Mucosa of rectum (tissue), 2 donors: ENCODE data around the gene CD3D.

Source experiments
- H3K27ac ChIP-seq, 2 donors: one replicate each; pipeline ENCODE4 v1.7.0; 2013; ENCODE audit warnings: inconsistent platforms in 2 of 2, low read depth in 2 of 2, low read length in 2 of 2
- H3K27me3 ChIP-seq, 2 donors: one replicate each; pipeline ENCODE4 v1.7.0; 2013; ENCODE audit warnings: low read length in 2 of 2; ENCODE audit not compliant: control insufficient read depth in 2 of 2, insufficient read depth in 2 of 2
- H3K36me3 ChIP-seq, 2 donors: one replicate each; pipeline ENCODE4 v1.7.0; 2013; ENCODE audit warnings: low read length in 2 of 2; ENCODE audit not compliant: control insufficient read depth in 2 of 2, insufficient read depth in 2 of 2
- H3K4me1 ChIP-seq, 2 donors: one replicate each; pipeline ENCODE4 v1.7.0; 2013; ENCODE audit warnings: low read length in 2 of 2, mild to moderate bottlenecking in 1 of 2; ENCODE audit not compliant: control insufficient read depth in 2 of 2, insufficient read depth in 2 of 2
- H3K4me3 ChIP-seq, 2 donors: one replicate each; pipeline ENCODE4 v1.7.0; 2013; ENCODE audit warnings: low read length in 2 of 2
- H3K9ac ChIP-seq, 2 donors: one replicate each; pipeline ENCODE4 v1.7.0; 2013; ENCODE audit warnings: low read length in 2 of 2, low read depth in 1 of 2, mild to moderate bottlenecking in 1 of 2
- H3K9me3 ChIP-seq, 2 donors: one replicate each; pipeline ENCODE4 v1.7.0; 2013; ENCODE audit warnings: low read length in 2 of 2; ENCODE audit not compliant: control insufficient read depth in 2 of 2
- donor health status: healthy.
- donor health status: Normal muscosa, but diverticular disease.

CD3D gene

GRCh38 chr11:118341261-118341660, 1.2 kb downstream of the CD3D start:
- Histone ChIP-seq H3K4me1 (no peaks in the 10 kb centered on the region), H3K36me3 (no peaks in the 10 kb centered on the region), H3K27ac (peak overlapping the region in 1 of 2 donors; percentile 61), H3K27me3 (no peaks in the 10 kb centered on the region), H3K9me3 (no peaks in the 10 kb centered on the region), H3K9ac (peak overlapping the region in 1 of 2 donors; percentile 32), H3K4me3 (peak overlapping the region in 1 of 2 donors; percentile 62)

GRCh38 chr11:118340449-118340848, 2.1 kb downstream of the CD3D start:
- Histone ChIP-seq H3K36me3 (no peaks in the 10 kb centered on the region), H3K4me1 (no peaks in the 10 kb centered on the region), H3K9ac (peak overlapping the region in 1 of 2 donors; percentile 17), H3K4me3 (peak overlapping the region in 1 of 2 donors; percentile 52), H3K27me3 (no peaks in the 10 kb centered on the region), H3K9me3 (no peaks in the 10 kb centered on the region), H3K27ac (peak overlapping the region in 1 of 2 donors; percentile 38)

- no peaks in the 10 kb centered on the region for H3K9me3 ChIP-seq
- no peak overlapping the region for H3K9ac ChIP-seq
- H3K27ac ChIP-seq: peak overlapping the region in 1 of 2 donors; percentile 63
- peak overlapping the region in 1 of 2 donors; percentile 52 for H3K4me3 ChIP-seq
- H3K4me1 ChIP-seq: no peaks in the 10 kb centered on the region
- no peaks in the 10 kb centered on the region for H3K36me3 ChIP-seq
- H3K27me3 ChIP-seq: no peaks in the 10 kb centered on the region
Observed at GRCh38 chr11:118339281-118339961, 3.1 kb downstream of the CD3D start.

- H3K4me3 ChIP-seq: peak overlapping the region in 1 of 2 donors; percentile 52
- H3K9me3 ChIP-seq: no peaks in the 10 kb centered on the region
- no peaks in the 10 kb centered on the region for H3K4me1 ChIP-seq
- peak overlapping the region in 1 of 2 donors; percentile 63 for H3K27ac ChIP-seq
- H3K9ac ChIP-seq: no peak overlapping the region
- no peaks in the 10 kb centered on the region for H3K27me3 ChIP-seq
- no peaks in the 10 kb centered on the region for H3K36me3 ChIP-seq
Observed at GRCh38 chr11:118338637-118339061, 3.9 kb downstream of the CD3D start.

- no peak overlapping the region for H3K4me3 ChIP-seq
- H3K9me3 ChIP-seq: no peaks in the 10 kb centered on the region
- H3K9ac ChIP-seq: no peak overlapping the region
- H3K27ac ChIP-seq: no peak overlapping the region
- H3K36me3 ChIP-seq: no peaks in the 10 kb centered on the region
- no peaks in the 10 kb centered on the region for H3K4me1 ChIP-seq
- no peaks in the 10 kb centered on the region for H3K27me3 ChIP-seq
Observed at GRCh38 chr11:118334745-118335144, 7.8 kb downstream of the CD3D start.

GRCh38 chr11:118328745-118329144, 13.8 kb downstream of the CD3D start:
- no peaks in the 10 kb centered on the region for H3K36me3 ChIP-seq
- H3K4me3 ChIP-seq: no peak overlapping the region
- H3K9me3 ChIP-seq: no peaks in the 10 kb centered on the region
- H3K9ac ChIP-seq: no peak overlapping the region
- H3K4me1 ChIP-seq: no peaks in the 10 kb centered on the region
- H3K27ac ChIP-seq: no peak overlapping the region
- no peaks in the 10 kb centered on the region for H3K27me3 ChIP-seq

- no peaks in the 10 kb centered on the region for H3K9me3 ChIP-seq
- no peak overlapping the region for H3K4me3 ChIP-seq
- no peaks in the 10 kb centered on the region for H3K27me3 ChIP-seq
- peaks cover 5 to 16% of the 10 kb centered on the region in 2 donors for H3K4me1 ChIP-seq
- H3K36me3 ChIP-seq: no peaks in the 10 kb centered on the region
- H3K27ac ChIP-seq: no peak overlapping the region
- H3K9ac ChIP-seq: no peak overlapping the region
Observed at GRCh38 chr11:118325283-118325682, 17.2 kb downstream of the CD3D start.

GRCh38 chr11:118322721-118323120, 19.8 kb downstream of the CD3D start:
- H3K27ac ChIP-seq: no peak overlapping the region
- H3K9me3 ChIP-seq: no peaks in the 10 kb centered on the region
- no peak overlapping the region for H3K9ac ChIP-seq
- H3K36me3 ChIP-seq: no peaks in the 10 kb centered on the region
- H3K27me3 ChIP-seq: no peaks in the 10 kb centered on the region
- H3K4me1 ChIP-seq: peaks cover 13 to 33% of the 10 kb centered on the region in 2 donors
- H3K4me3 ChIP-seq: no peak overlapping the region

GRCh38 chr11:118321386-118322082, 21.0 kb downstream of the CD3D start:
- H3K4me1 ChIP-seq: peaks cover 22 to 42% of the 10 kb centered on the region in 2 donors

GRCh38 chr11:118320515-118320914, 22.0 kb downstream of the CD3D start:
- no peaks in the 10 kb centered on the region for H3K9me3 ChIP-seq
- no peaks in the 10 kb centered on the region for H3K27me3 ChIP-seq
- no peaks in the 10 kb centered on the region for H3K36me3 ChIP-seq
- H3K4me3 ChIP-seq: no peak overlapping the region
- no peak overlapping the region for H3K9ac ChIP-seq
- H3K27ac ChIP-seq: no peak overlapping the region
- H3K4me1 ChIP-seq: peaks cover 32 to 52% of the 10 kb centered on the region in 2 donors

More at GRCh38 chr11:118321386-118322082, 21.0 kb downstream of the CD3D start:
- Histone ChIP-seq H3K27me3 (no peaks in the 10 kb centered on the region), H3K9ac (no peak overlapping the region), H3K27ac (peak overlapping the region; percentile 48 to 63), H3K4me3 (peak overlapping the region; percentile 48), H3K36me3 (no peaks in the 10 kb centered on the region), H3K9me3 (no peaks in the 10 kb centered on the region)
